HG03039 (cell line): Measurements from ENCODE around the gene KRTAP9-1.
"Not testable (repeated sequence)": the region's sequence is repeated elsewhere in the genome, so short reads cannot be mapped to it uniquely, and the experiment has no call there.

Source experiments
- ATAC-seq: cut with Tn5 transposase; IDR thresholded peaks from one replicate; pipeline ENCODE4 v1.9.1; 2021; ENCODE audit warnings: mild to moderate bottlenecking, moderate library complexity; ENCODE audit not compliant: unreplicated experiment

KRTAP9-1 gene, protein sequence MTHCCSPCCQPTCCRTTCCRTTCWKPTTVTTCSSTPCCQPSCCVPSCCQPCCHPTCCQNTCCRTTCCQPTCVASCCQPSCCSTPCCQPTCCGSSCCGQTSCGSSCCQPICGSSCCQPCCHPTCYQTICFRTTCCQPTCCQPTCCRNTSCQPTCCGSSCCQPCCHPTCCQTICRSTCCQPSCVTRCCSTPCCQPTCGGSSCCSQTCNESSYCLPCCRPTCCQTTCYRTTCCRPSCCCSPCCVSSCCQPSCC

DNA sequence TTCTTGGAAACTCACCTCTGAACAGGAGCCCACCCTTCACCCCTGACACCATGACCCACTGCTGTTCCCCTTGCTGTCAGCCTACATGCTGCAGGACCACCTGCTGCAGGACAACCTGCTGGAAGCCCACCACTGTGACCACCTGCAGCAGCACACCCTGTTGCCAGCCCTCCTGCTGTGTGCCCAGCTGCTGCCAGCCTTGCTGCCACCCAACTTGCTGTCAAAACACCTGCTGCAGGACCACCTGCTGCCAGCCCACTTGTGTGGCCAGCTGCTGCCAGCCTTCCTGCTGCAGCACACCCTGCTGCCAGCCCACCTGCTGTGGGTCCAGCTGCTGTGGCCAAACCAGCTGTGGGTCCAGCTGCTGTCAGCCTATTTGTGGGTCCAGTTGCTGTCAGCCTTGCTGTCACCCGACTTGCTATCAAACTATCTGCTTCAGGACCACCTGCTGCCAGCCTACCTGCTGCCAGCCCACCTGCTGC, at the start of gene KRTAP9-1:
TSS of gene KRTAP9-1 (plus strand) at position 51 of the 482 bp plus-strand sequence. CDS start at position 51, 0 bp downstream.
- not testable (repeated sequence) for ATAC-seq

DNA sequence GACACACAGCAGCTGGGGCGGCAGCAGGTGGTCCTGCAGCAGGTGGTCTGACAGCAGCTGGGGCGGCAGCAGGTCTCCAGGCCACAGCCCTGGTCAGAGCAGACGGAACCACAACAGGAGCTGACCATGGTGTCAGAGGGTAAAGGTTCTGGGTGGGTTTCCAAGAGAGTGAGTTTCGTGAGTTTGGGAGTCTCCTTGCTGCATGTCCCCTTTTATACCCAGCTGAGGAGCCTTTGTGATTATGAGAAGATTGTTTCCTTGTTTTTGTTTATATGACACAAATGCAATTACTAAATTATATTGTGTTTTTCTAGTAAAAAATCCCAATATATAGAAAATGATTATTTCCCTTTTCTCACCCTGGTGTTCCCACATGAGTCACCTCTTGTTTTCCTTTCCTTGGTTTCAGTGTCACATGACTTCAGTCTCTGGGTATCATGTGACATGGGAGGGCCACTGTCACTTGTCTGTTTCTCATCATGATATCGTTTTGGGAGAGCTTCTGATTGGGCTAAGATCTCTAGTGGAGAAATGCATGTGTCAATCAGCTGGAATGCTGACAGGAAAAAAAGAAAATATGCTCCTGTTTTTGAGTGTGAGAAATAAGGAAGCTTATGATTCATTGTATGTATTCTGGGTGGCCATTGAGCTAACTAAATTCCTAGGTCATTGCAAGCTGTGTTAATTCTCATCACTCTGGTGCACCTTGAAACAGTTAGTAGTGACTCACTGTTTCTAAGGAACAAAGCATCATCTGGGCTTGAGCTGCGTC, 49.1 kb upstream of the KRTAP9-1 start, which contains the start of gene KRTAP4-6:
TSS of gene KRTAP4-6 (minus strand) at position 185 of the 772 bp plus-strand sequence. CDS start at position 128, 57 bp downstream.
- no peak for ATAC-seq

DNA sequence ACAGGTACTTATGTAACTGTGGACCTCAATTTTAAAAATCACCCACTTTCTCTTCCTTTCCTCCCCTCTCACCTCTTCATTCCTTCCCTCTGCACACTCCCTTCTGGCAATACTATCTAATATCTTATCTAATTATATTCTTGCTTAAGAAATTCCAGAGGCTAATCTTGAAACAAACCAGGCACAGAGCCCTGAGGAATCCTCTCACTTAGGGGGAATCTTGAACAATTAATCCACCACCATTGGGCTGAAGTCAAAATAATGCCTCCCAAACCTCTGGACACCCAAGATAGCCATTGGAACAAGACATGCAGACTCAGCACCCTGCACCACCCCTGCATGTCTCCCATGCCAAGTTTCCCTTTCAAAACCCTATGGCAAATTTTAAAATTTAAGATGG, 48.3 kb upstream of the KRTAP9-1 start:
- no peak for ATAC-seq

DNA sequence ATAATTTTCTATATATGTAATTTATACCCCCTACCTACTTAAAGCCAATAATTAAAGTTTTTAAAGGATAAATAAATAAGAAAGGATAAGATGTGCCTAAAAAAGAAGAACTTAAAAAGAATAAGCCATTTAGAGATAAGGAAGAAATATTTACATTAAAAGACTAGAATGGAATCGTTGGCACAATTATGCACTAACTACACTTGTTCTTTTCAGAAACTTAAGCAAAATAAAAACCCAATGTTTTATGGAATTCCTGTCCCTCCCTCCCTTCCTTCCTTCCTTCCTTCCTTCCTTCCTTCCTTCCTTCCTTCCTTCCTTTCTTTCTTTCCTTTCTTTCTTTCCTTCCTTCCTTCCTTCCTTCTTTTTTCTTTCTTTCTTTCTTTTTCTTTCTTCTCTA, 44.8 kb upstream of the KRTAP9-1 start:
- no peak for ATAC-seq

DNA sequence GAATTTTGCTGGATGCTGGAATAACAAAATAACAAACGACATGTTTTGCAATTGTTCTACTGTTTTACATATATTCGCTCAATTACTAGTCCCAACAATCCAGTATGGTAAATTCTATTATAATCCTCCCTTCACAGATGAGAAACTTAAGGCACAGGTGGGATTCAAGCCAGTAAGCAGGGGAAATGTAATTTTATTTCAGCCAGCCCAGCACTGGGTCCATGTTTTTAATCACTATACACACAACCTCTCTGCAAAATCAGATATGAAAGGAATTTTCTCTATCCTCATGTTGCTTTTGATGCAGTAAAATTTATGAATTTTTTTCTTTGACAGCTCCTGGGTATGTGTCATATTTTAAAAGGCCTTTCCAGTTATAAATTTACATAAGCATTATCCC, 44.4 kb upstream of the KRTAP9-1 start:
- no peak for ATAC-seq

DNA sequence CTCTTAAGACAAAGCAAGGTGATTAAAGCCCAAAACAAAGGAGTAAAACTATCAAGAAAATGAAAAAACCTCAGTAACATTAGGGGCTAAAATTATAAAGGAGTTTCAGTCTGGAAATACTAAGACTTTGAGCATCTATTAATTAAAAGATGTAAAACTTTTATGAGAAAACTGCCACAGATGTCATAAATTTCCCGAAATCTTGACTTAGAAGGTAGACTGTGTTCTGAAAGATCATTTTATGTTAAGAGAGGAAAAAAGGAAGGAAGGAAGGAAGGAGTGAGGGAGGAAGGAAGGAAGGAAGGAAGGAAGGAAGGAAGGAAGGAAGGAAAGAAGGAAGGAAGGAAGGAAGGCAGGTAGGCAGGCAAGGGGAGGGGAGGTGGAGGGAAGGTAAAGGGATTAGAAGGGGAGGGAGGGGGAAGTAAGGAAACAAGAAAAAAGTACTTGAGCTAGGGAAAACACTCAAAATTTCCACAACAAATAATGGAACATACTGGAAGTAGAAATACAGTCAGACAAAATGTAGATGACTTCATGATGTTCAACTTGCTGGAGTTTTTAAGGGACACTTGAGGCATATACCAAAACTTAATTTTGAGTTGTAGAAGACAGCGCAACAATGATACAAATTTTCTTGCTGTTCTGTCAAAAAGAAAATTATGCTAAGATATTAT, 42.0 kb upstream of the KRTAP9-1 start:
- ATAC-seq = no peak

DNA sequence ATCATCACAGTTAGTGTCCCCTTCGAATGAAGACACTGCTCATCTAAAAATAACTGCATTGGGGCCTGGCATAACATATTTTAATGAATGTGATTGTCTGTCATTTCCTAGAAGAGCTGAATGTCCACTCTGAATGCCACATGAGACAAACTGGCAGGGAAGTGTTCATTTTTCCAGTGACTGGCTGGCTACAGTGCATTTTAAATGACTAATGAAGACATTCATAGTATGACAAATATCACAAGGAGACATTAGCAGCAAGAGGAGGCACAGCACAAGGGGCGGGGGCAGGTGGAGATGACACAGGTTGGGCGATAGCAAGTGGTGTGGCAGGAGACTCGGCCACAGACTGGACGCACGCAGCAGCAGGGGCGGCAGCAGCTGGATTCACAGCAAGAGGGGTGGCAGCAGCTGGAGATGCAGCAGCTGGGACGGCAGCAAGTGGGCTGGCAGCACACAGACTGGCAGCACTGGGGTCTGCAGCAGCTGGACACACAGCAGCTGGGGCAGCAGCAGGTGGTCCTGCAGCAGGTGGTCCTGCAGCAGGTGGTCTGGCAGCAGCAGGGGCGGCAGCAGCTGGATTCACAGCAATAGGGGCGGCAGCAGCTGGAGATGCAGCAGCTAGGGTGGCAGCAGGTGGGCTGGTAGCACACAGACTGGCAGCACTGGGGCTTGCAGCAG, 40.6 kb upstream of the KRTAP9-1 start:
- not testable (repeated sequence) for ATAC-seq

DNA sequence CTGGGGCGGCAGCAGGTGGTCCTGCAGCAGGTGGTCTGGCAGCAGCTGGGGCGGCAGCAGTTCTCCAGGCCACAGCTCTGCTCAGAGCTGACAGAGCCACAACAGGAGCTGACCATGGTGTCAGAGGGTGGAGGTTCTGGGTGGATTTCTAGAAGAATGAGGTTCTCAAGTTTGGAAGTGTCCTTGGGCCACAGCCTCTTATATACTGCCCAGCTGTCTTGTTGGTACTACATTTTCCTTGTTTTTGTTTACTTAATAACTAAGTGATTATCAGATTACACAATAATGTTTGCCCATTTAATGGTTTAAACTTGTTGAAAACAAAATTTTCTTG, 40.1 kb upstream of the KRTAP9-1 start, which contains the start of gene KRTAP4-5:
TSS of gene KRTAP4-5 (minus strand) at position 174 of the 334 bp plus-strand sequence. CDS start at position 116, 58 bp downstream.
- no peak for ATAC-seq

DNA sequence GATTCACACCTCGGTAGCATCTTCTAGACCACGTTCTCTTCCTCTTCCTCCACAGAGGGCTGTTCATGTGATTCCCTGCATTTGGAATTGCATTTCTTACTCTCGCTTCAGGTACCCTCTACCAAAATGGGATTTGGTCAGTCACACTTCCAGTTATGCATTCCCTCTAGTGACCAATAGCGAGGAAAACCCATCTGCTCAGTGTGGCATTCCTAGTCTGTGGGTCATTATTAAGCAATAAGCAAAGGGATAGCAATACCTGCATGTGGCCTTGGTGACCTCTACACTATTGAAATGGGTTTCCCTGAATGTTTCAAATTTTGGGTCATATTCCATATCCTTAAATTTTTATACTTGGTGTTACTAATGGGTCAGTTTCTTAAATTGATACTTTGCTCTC, 39.7 kb upstream of the KRTAP9-1 start:
- no peak for ATAC-seq

DNA sequence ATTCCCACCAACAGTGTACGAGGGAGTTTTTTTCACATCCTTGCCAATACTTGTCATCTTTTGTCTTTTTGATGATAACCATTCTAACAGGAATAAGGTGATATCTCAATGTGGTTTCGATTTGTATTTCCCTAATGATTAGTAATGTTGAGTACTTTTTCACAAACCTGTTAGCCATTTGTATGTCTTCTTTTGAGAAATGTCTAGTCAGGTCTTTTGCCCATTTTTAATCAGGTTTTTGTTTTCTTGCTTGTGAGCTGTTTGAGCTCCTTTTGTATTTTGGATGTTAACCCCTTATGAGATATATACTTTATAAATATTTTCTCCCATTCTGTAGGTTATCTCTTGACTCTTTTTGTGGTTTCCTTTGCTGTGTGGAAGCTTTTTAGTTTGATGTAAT, 38.2 kb upstream of the KRTAP9-1 start:
- ATAC-seq = no peak

DNA sequence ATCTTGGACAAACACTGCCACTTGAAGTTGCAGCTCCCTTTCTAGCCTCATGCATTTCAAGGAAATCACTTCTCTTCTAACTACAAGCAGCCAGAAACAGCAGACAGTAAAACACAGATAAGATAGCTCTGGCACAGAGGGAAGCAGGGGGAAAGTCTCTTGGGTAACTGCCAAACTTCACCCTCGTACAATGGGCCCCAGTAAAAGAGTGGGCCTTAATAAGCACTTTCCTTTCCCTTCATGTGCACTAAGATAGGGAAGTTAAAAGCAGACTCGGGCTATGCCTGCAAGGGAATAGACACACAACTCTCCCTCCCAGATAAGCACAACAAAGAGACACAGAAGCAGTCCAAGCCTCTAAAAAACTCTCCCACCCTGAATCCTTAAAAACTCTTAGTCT, 35.8 kb upstream of the KRTAP9-1 start:
- no peak for ATAC-seq

DNA sequence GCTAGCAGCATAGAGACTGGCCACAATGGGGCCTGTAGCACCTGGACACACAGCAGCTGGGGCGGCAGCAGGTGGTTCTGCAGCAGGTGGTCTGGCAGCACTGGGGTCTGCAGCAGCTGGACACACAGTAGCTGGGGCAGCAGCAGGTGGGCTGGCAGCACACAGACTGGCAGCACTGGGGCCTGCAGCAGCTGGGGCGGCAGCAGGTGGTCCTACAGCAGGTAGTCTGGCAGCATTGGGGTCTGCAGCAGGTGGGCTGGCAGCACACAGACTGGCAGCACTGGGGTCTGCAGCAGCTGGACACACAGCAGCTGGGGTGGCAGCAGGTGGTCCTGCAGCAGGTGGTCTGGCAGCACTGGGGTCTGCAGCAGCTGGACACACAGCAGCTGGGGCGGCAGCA, 29.5 kb upstream of the KRTAP9-1 start:
- not testable (repeated sequence) for ATAC-seq

DNA sequence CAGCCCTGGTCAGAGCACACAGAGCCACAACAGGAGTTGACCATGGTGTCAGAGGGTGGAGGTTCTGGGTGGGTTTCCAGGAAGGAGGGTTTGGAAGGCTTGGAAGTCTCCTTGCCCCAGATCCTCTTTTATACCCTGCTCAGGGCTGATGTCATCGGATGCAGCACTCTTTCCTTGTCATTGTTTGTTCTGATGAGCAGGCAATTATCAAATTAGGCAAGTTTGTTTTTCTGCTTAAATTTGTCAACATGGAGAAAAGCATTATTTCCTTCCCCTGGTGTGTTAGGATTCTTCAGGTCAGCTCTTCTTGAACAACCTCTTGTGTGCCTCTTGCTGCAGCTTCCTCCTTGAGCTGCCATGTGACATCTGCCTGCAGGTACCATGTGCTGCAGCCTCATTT, 29.0 kb upstream of the KRTAP9-1 start, which contains the start of gene KRTAP4-4:
TSS of gene KRTAP4-4 (minus strand) at position 101 of the 400 bp plus-strand sequence. CDS start at position 44, 57 bp downstream.
- no peak for ATAC-seq

DNA sequence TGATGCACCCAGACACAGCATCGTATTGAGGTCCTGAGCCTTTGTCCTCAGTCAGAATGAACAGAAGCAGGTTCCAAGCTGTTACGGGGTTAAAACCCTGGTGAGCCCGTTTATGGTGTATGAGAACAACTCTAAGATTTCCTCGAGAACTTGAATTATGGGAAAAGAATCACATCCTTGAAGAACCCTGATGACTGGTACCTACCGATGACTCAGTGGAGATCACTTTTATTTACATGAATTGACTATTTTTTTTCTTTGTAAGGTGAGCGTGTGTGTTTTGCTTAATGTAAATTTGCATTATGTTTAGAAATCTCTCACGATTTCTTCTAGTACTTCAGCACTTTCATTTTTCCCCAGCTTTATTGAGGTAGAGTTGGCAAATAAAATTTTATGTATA, 25.9 kb upstream of the KRTAP9-1 start:
- ATAC-seq = no peak

DNA sequence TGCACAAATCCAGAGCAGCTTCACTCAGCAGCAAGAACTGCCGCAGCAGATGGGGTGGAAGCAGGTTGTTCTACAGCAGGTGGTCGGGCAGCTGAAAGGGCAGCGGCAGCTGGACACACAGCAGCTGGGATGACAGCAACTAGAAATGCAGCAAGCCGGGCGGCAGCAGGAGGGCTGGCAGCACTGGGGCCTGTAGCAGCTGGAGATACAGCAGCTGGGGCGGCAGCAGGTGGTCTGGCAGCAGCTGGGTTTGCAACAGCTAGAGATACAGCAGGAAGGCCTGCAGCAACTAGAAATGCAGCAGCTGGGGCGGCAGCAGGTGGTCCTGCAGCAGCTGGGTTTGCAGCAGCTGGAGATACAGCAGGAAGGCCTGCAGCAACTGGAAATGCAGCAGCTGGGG, 22.1 kb upstream of the KRTAP9-1 start:
- no peak for ATAC-seq

DNA sequence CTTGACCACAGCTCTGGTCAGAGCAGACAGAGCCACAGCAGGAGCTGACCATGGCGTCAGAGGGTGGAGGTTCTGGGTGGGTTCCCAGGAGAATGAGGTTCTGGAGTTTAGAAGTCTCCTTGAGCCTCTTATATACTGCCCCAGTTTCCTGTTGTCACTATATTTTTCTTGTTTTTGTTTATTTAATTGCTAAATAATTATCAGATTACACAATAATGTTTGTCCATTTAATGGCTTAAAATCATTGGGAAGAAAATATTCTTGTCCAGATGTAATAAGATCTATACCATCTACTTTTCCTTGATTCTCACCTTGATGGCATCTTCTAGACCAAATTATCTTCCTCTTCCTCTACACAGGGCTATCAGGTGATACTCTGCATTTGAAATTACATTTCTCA, 21.6 kb upstream of the KRTAP9-1 start, which contains the start of gene KRTAP4-3:
TSS of gene KRTAP4-3 (minus strand) at position 101 of the 400 bp plus-strand sequence. CDS start at position 52, 49 bp downstream.
- ATAC-seq = no peak

DNA sequence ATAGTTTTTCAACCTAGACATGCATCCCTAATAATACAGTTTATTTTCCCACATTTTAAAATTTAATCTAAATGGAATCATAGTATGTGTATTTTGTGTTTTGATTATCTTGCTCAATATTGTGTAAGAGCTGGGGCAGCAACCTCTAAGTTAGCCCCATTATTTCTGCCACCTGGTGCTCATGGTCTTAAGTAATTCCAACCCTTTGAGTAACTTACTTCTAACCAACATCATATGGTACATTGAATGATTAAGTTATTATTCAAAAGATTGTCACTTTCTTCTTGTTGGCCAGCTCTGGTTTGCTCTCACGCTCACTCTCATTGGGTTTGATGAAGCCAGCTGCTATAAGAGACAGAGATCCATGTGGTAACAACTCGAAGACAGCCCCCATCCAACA, 17.8 kb upstream of the KRTAP9-1 start:
- ATAC-seq = no peak

DNA sequence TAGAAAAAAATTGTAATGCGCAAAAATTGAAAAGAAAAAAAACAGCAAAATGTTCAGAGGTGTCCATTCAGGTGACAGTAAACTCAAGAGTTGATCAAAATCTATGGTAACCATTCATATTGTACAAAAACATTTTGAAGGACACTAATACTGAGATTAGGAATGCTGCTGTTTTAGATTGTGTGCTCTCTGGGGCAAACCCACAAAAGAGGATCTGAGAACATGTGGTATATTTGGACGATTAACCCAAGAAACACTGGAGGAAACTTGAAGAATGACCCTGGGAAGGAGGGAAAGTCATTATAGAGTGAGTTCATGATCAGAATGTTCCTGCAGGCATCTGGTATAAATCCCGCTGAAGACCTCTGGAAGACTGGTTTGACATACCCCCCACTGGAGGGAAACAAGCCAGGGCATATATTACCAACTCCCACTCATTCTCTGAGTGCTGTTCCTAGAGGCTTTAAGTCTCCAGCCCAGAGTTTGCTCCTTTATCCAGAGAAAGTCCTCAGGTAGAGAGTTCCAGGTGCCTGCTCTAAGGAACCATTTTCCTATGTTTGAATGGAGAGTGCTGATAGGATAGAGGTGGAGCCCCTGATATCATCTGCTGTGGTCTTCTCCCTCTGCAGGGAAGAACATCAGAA, 12.8 kb upstream of the KRTAP9-1 start:
- ATAC-seq = no peak

DNA sequence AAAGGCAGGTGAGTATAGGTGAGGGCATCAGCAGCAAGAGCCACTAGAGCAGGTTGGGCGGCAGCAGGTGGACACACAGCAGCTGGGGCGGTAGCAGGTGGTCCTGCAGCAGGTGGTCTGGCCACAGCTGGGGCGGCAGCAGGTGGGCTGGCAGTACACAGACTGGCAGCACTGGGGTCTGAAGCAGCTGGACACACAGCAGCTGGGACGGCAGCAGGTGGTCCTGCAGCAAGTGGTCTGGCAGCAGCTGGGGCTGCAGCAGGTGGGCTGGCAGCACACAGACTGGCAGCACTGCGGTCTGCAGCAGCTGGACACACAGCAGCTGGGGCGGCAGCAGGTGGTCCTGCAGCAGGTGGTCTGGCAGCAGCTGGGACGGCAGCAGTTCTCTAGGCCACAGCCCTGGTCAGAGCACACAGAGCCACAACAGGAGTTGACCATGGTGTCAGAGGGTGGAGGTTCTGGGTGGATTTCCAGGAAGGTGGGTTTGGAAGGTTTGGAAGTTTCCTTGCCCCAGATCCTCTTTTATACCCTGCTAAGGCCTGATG, 11.9 kb upstream of the KRTAP9-1 start, which contains the start of gene KRTAP4-2:
TSS of gene KRTAP4-2 (minus strand) at position 495 of the 545 bp plus-strand sequence. CDS start at position 438, 57 bp downstream.
- no peak for ATAC-seq

DNA sequence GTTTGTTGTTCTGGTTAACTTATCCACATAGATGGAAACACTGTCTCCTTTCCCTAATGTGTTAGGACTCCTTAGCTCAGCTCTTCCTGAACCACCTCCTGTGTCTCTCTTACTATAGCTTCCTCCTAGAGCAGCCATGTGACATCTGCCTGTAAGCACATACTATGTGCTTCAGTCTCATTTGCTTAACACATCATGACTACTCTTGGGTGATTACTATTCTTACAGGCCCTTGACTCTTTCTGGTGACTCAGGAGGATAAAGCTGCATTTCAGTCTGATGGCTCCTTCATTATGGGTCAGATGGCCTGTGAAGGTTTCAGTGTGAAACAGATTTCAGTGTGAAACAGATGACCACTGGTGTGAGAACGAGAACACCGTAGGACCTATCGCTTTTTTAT, 11.3 kb upstream of the KRTAP9-1 start:
- ATAC-seq = no peak
